Activated CD8-positive, alpha-beta memory T cell treated with anti-CD3 and anti-CD28 coated beads, Interleukin-2, amount 50 U/mL, for 48 hours (primary cell): ENCODE results near the gene NUP93.

ENCODE experiments used
- DNase-seq: peaks from one replicate; pipeline ENCODE4 v3.0.0-alpha.2; 2020

NUP93 gene

DNA sequence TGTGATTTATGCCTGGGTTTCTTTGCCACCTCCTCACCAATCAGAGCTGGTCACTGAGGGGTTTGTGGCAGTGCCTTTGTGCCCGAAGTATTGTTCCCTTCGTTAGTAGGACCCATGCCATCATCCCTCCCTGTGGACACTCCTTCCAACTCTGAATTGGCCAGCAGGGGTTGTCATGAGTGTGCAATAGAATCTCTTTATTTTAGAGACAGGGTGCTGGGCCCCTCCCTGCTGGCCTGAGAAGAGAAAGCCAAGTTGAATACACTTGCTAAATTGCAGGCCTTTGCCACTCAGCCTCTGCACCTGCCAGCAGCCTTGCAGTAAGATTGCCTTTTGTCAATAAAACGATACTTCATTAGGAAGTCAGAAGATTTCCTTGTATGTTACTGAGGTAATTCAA is 94.4 kb downstream of the NUP93 start:
- DNase-seq: no peak

DNA sequence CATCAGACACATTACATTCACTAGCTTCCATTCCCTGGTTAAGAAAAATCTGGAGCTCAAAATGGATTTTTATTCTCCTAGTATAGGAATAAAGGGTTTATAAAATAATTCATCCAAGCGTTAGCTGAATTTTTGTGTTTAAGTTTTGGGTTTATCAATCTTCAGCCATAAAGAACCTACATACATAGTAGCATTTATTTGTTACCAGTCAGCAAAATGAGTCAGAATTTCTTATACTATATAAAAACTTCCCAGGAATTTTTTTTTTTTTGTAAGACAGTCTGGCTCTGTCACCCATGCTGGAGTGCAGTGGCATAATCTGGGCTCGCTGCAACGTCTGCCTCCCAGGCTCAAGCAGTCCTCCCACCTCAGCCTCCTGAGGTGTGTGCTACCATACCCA is 94.9 kb downstream of the NUP93 start:
- DNase-seq: no peak

- DNase-seq: no peak
These were observed 95.9 kb downstream of the NUP93 start for GRCh38 chr16:56825826-56826225.

- no peak for DNase-seq
These were observed 98.7 kb downstream of the NUP93 start for GRCh38 chr16:56828647-56829046.

DNA sequence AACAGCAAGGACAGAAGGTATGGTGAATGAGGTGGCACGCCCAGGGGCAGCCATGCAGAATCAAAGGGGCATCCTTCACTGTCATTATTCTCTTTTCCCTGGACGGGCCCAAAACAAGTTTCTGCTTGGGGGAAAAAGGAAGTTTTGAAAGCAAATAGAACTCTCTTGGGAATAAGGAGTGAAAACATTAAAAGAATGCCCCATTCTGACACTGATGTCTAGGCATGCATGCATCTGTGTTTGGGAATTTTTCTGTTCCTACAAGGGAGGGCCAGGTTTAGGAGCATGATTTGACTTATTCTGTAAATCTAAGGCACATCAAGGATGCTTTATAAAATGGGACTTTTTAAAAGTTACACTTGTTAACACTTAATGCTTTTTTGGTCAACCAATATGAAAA is 100.7 kb downstream of the NUP93 start:
- no peak for DNase-seq

DNA sequence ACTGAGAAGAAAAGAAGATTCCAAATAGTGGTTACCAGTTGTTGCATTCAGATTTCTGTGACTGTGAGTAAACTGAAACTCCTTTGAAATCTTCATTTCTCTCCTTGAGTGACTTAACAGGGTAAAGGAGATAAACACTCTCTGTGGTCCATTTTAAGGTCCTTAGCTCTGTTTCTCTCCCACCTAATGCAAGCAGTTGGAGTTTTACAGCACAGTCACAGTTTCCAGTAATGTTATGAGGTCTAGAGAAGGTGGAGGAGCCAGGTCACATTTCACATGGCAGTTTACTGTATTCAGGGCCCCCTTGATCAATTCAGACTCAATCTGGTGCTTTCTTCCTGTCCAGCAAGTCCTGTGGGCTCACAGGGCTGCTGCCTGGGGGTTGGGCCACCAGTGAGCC is 102.8 kb downstream of the NUP93 start:
- no peak for DNase-seq

DNA sequence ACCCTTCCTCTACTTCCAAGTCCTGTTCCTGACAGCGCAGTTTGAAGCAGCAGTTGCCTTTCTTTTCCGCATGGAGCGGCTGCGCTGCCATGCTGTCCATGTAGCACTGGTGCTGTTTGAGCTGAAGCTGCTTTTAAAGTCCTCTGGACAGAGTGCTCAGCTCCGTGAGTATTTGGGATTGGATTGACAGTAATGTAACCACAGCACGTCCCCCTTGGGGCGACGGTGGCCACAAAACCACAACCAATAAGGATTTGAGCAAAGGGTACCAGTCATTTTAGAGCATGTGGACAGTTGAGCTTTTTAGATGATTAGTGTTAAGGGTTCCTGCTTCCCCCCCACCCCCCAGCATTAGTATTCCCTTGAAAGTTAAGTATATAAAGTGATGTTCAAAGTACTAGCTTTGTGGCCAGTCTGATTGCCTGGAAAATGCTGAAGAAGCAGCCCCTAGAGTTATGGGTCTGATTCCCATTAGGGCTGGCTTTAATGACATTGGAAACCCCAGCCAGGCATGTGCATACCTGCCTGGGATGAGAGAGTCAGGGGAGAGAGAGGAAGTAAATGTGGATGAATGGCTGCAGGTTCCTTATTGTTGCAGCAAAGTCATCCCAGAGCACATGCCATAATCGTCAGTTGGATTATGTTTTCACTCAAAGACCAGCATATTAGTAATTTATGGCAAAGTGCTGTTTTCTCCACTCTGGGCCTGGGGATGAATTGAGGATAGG is 103.5 kb downstream of the NUP93 start:
- no peak for DNase-seq

GRCh38 chr16:56835320-56835719 is 105.4 kb downstream of the NUP93 start:
- DNase-seq: no peak

- no peak for DNase-seq
These were observed 106.7 kb downstream of the NUP93 start for GRCh38 chr16:56836410-56837230.

GRCh38 chr16:56838622-56839337 is 108.9 kb downstream of the NUP93 start:
- DNase-seq: no peak

GRCh38 chr16:56841233-56841632 is 111.3 kb downstream of the NUP93 start:
- peak; percentile 25 for DNase-seq

- DNase-seq: peak; percentile 39
These were observed 111.7 kb downstream of the NUP93 start for GRCh38 chr16:56841659-56842058.

GRCh38 chr16:56842133-56842532 is 112.2 kb downstream of the NUP93 start:
- DNase-seq: peak; percentile 23

- no peak for DNase-seq
These were observed 114.1 kb downstream of the NUP93 start for GRCh38 chr16:56844056-56844455.

- DNase-seq: no peak
These were observed 117.4 kb downstream of the NUP93 start for GRCh38 chr16:56847173-56847910.

DNA sequence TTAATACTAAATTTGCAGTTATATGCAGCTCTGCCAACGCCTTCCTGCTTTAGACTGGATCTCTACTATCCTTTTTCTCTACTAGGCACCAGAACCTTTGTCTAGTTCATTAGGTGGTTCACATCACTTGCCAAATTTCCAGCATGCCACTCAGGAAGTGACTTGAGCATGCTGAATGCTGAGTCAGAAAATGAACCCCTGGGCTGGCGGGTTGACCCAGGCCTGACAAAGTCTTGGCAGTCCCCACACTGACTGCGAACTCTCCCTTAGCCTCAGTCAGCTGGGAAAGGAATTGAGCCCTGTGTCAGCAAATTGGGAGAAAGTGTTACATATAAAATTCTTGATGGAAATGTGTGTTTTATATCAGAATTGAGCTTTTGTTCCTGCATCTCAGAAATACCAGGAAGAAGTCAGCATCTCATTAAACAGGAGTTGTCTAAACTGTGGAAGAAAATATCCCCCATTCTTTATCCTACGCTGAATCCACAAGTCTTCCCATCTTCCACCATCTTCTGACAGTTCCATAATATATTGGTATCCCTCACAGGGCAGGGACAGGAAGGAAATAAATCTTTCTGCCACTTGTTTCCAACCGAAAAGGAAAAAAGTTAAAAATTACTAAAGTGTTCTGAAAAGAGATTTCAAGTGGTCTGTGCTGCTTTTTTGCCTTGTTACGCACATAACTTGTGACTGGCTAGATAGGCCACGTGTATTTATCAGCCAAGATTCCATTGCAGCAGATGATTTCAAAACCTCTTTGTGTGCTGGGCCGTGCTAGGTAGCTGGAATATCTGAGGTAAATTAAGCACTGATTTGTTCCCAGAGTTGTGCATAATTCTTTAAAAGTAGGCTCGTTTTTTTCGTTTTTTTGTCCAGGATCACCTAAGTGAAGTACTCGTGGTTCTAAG is 118.4 kb downstream of the NUP93 start:
- DNase-seq: no peak

DNA sequence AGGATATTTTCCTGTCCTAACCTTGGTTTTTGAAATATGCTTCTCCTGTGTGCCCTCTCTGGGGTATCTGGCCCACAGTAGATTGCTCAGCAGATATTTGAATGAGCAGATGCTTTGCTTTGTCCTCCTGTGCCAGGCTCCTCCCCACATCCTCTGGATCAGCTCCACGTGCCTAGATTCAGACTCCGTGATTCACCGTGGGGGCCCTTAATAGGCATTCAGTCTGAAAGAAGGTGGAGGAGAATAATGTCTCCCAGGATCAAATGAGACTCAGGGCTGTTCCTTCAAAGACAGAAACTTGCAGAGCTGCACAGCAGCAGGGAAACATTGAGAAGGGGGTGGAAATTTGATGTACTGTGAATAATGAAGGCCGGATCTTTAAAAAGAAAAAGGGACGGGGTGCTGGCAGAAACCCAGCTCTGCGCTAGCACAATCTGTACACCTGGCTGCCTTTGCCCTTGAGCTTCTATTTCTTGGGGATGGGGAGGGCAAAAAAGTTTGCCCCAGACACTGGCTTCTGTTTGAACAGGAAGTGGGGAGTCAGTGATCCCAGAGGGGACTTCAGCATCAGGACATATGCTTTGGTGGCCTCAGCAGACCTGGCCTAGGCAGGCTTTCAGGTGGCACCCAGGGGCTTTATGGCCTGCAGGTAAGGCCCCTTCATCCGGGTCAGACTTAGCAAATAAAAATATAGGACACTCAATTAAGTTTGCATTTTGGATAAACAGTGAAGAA is 119.2 kb downstream of the NUP93 start:
- DNase-seq: no peak

DNA sequence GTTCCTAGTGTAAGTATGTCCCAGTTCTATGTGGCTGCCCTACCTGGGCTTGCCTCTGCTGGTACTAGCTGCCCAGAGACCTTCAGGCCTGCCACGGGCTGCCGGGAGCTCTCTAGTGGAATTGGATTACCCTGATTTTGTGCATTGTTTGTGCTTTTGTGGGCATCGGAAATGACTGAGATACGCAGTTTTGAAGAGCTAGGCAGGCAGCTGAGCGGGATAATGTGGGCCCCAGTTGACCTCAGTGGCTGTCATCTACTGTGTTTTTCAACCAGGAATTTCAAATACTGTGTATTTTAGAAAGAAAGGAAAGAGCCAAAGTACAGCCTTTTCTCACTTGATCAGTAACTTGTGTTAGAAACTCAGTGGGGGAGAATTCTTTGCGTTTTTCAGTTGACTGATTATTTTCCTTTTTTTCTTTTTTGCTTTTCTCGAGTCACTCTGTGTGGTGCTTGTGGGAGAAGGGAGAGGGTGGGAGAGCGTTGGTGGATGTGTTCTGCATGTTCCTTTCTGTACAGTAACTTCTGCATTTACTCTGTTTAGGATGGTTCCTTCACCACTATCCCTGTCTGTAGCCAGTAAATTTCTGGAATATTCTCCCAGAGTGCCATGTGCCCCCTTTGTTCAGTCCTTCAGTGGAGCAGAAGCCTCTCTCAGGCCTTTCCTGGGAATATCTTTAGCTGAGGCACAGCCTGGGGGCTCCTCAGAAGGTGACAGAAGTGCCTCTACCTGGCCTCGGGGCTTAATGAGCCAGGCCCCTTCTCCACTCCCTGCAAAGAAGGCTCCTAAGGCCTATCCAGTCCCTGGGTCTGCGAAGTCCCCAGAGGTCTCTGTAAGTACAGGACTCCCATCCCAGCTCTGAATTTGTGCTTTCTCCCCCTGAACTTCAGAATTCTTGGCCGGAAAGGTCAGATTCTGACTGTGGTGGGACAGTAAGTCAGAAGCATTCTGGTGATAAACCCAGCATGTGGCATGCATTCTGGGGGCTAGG is 120.1 kb downstream of the NUP93 start:
- no peak for DNase-seq

DNA sequence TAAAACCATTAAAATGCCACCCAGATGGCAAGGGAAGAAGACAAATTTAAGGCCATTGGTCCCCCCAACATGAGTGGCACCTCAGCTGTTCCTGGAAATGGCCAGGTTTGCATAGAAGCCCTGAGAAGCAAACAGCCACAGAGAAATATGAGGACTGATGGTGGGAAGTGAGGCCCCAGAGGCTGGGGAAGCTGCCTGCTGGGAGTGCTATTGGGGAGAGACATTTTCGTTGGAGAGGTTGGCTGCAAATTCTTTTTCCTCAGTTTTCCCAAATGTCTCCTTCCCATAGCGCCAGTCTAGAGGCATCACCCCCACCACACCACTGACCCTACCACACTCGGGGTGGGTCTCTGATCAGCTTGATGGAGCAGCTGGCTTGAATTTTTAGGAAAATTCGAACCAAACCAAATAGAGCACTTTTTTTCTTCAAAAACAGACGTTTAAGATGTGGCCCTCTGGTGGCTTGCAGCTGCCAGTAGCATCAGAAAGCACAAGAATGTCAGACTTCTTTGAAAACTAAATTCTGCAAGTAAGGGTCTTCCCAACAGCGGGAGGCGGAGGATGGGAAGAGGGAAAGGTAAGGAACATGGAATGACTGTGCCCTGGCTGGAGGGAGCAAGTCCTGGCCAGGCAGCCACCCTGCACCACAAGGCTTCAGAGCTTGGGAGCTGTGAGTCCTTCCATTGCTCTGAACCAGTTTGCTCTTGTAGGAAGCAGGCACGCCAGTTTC is 121.9 kb downstream of the NUP93 start:
- DNase-seq: no peak
